Muscle layer of duodenum (tissue), 2 donors: Measurements from ENCODE around the gene ROBO3.
A peak's percentile ranks its signal among the peaks of the same experiment; 100 is the strongest.

Experiments used
- H3K27ac ChIP-seq: one replicate; pipeline ENCODE4 v1.7.0; 2013; ENCODE audit warnings: mild to moderate bottlenecking, low read length
- H3K27me3 ChIP-seq: one replicate; pipeline ENCODE4 v1.7.0; 2013; ENCODE audit warnings: low read depth, mild to moderate bottlenecking, control low read depth, low read length
- H3K36me3 ChIP-seq, 2 donors: one replicate each; pipeline ENCODE4 v1.7.0; 2013; ENCODE audit warnings: low read length in 2 of 2, control low read depth in 1 of 2, mild to moderate bottlenecking in 1 of 2; ENCODE audit not compliant: insufficient read depth in 2 of 2, control insufficient read depth in 1 of 2
- H3K4me1 ChIP-seq, 2 donors: one replicate each; pipeline ENCODE4 v1.7.0; 2013; ENCODE audit warnings: low read length in 2 of 2, mild to moderate bottlenecking in 2 of 2, control low read depth in 1 of 2, moderate library complexity in 1 of 2; ENCODE audit not compliant: insufficient read depth in 2 of 2, control insufficient read depth in 1 of 2
- H3K4me3 ChIP-seq, 2 donors: one replicate each; pipeline ENCODE4 v1.7.0; 2013; ENCODE audit warnings: low read length in 2 of 2, low read depth in 1 of 2, mild to moderate bottlenecking in 1 of 2
- H3K9me3 ChIP-seq, 2 donors: one replicate each; pipeline ENCODE4 v1.7.0; 2013; ENCODE audit warnings: low read length in 2 of 2, control low read depth in 1 of 2, mild to moderate bottlenecking in 1 of 2; ENCODE audit not compliant: control insufficient read depth in 1 of 2
- donor health status: healthy.

The ROBO3 gene

GRCh38 chr11:124834526-124835180, 30.6 kb upstream of the ROBO3 start:
- Histone ChIP-seq H3K9me3 (no peaks in the 10 kb centered on the region), H3K4me3 (no peak overlapping the region), H3K36me3 (no peaks in the 10 kb centered on the region), H3K27ac (no peak overlapping the region), H3K27me3 (peaks cover 19% of the 10 kb centered on the region), H3K4me1 (peaks cover 0 to 9% of the 10 kb centered on the region in 2 donors)

- Histone ChIP-seq H3K4me1 (peaks cover 0 to 12% of the 10 kb centered on the region in 2 donors), H3K9me3 (no peaks in the 10 kb centered on the region), H3K36me3 (no peaks in the 10 kb centered on the region), H3K27me3 (peaks cover 28% of the 10 kb centered on the region), H3K27ac (no peak overlapping the region), H3K4me3 (peak overlapping the region in 1 of 2 donors; percentile 43)
Observed at GRCh38 chr11:124835918-124836317, 29.3 kb upstream of the ROBO3 start.

DNA sequence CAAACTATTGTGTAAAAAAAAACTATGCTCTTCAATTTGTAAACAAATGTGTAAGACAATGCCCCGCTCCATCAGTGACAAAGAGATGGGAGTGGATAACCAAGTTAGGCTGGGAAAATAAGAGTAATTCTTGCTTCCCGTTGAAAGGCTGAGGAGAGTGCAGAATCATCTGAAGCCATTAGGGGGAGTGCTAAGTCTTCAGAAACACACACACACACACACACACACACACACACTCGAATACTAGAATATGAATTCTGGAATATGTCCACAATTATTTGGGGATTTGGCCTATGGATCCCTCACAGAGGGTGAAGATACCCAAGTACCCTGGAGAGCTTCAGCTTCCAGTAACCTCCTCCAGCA, 27.8 kb upstream of the ROBO3 start:
- Histone ChIP-seq H3K9me3 (no peaks in the 10 kb centered on the region), H3K27ac (no peak overlapping the region), H3K36me3 (no peaks in the 10 kb centered on the region), H3K4me3 (no peak overlapping the region), H3K4me1 (peaks cover 0 to 12% of the 10 kb centered on the region in 2 donors), H3K27me3 (peaks cover 41% of the 10 kb centered on the region)

- peaks cover 0 to 21% of the 10 kb centered on the region in 2 donors for H3K4me1 ChIP-seq
- no peaks in the 10 kb centered on the region for H3K9me3 ChIP-seq
- no peak overlapping the region for H3K27ac ChIP-seq
- H3K36me3 ChIP-seq = no peaks in the 10 kb centered on the region
- peaks cover 54% of the 10 kb centered on the region for H3K27me3 ChIP-seq
- peak overlapping the region in 1 of 2 donors; percentile 55 for H3K4me3 ChIP-seq
Observed at GRCh38 chr11:124838805-124839127, 26.5 kb upstream of the ROBO3 start.

- Histone ChIP-seq H3K27me3 (peaks cover 59% of the 10 kb centered on the region), H3K36me3 (no peaks in the 10 kb centered on the region), H3K4me3 (peak overlapping the region in 1 of 2 donors; percentile 55), H3K4me1 (peaks cover 0 to 21% of the 10 kb centered on the region in 2 donors), H3K27ac (no peak overlapping the region), H3K9me3 (no peaks in the 10 kb centered on the region)
Observed at GRCh38 chr11:124839128-124839971, 25.9 kb upstream of the ROBO3 start.

GRCh38 chr11:124839972-124840621, 25.1 kb upstream of the ROBO3 start:
- peak overlapping the region in 1 of 2 donors; percentile 55 for H3K4me3 ChIP-seq

DNA sequence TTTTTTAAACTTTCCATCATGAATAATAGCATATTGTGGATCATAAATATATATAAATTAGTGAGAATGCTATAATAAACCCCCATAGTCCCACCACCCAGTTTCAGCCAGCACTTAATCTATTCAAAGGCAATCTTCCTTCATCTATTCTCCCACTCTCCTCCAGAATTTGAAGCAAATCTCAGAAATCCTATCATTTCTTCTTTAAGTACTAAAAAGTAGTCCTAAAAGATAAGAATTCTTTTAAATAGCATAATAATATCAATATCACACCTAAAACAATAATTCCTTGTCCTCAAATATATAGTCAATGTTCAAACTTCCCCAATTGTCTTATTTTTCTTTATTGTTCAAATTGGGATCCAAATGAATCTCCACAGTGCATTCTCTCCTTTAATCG, 24.6 kb upstream of the ROBO3 start:
- Histone ChIP-seq H3K4me1 (peaks cover 0 to 21% of the 10 kb centered on the region in 2 donors), H3K27me3 (peaks cover 72% of the 10 kb centered on the region), H3K27ac (no peak overlapping the region), H3K4me3 (no peak overlapping the region), H3K36me3 (no peaks in the 10 kb centered on the region), H3K9me3 (no peaks in the 10 kb centered on the region)

More at GRCh38 chr11:124839972-124840621, 25.1 kb upstream of the ROBO3 start:
- Histone ChIP-seq H3K36me3 (no peaks in the 10 kb centered on the region), H3K9me3 (no peaks in the 10 kb centered on the region), H3K27me3 (peaks cover 66% of the 10 kb centered on the region), H3K27ac (no peak overlapping the region), H3K4me1 (peaks cover 0 to 21% of the 10 kb centered on the region in 2 donors)

DNA sequence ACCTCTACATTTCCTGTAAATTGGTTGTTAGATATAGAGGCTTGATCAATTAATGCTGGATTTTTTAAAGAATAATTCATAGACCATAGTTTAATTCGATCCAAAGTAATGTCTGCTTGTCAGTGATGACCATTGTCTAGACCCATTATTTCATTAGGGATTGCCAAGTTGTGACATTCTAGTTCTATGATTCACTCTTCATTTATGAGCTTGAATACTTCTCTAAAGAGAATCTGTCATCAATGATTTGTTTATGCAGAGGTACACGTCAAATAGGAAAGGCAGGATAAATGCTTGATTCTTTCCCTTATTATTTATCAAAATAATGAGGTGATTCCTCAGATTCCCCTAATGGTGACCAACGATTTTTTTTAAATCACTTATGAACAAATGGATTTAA, 24.0 kb upstream of the ROBO3 start:
- H3K4me1 ChIP-seq = peaks cover 0 to 21% of the 10 kb centered on the region in 2 donors
- no peak overlapping the region for H3K4me3 ChIP-seq
- H3K36me3 ChIP-seq = no peaks in the 10 kb centered on the region
- H3K27ac ChIP-seq = no peak overlapping the region
- H3K27me3 ChIP-seq = peaks cover 77% of the 10 kb centered on the region
- no peaks in the 10 kb centered on the region for H3K9me3 ChIP-seq

- peaks cover 84% of the 10 kb centered on the region for H3K27me3 ChIP-seq
- H3K4me1 ChIP-seq = peaks cover 0 to 21% of the 10 kb centered on the region in 2 donors
- H3K36me3 ChIP-seq = no peaks in the 10 kb centered on the region
- no peak overlapping the region for H3K4me3 ChIP-seq
- H3K9me3 ChIP-seq = no peaks in the 10 kb centered on the region
- H3K27ac ChIP-seq = no peak overlapping the region
Observed at GRCh38 chr11:124841840-124842239, 23.4 kb upstream of the ROBO3 start.

GRCh38 chr11:124842305-124842704, 22.9 kb upstream of the ROBO3 start:
- H3K27ac ChIP-seq = no peak overlapping the region
- H3K4me1 ChIP-seq = peaks cover 0 to 21% of the 10 kb centered on the region in 2 donors
- no peaks in the 10 kb centered on the region for H3K36me3 ChIP-seq
- no peak overlapping the region for H3K4me3 ChIP-seq
- H3K27me3 ChIP-seq = peaks cover 88% of the 10 kb centered on the region
- no peaks in the 10 kb centered on the region for H3K9me3 ChIP-seq

GRCh38 chr11:124843616-124843910, 21.7 kb upstream of the ROBO3 start:
- Histone ChIP-seq H3K27me3 (peaks cover 81% of the 10 kb centered on the region), H3K4me1 (peaks cover 0 to 21% of the 10 kb centered on the region in 2 donors), H3K27ac (no peak overlapping the region), H3K4me3 (no peak overlapping the region), H3K36me3 (no peaks in the 10 kb centered on the region), H3K9me3 (no peaks in the 10 kb centered on the region)
